Lung (tissue), 12 donors: Measurements from ENCODE around the gene CD82. TPM values are rescaled to one million over a fixed set of nuclear protein-coding genes. Genes with fewer than 3 reads are reported as not detected.
"Not testable (repeated sequence)": the region's sequence is repeated elsewhere in the genome, so short reads cannot be mapped to it uniquely, and the experiment has no call there.

Experiments used
- ATAC-seq: fragments of 200-7000 bp; cut with Tn5 transposase; one replicate; pipeline ENCODE4 v1.9.1; 2020; ENCODE audit warnings: moderate number of reproducible peaks; ENCODE audit not compliant: insufficient read depth, low FRiP score
- DNase-seq, 3 donors: peaks; one replicate each; pipeline ENCODE4 v3.0.0-alpha.2; 2013 to 2017
- H3K27ac ChIP-seq, 2 donors: one replicate each; pipeline ENCODE4 v1.5.1; 2013; ENCODE audit warnings: mild to moderate bottlenecking in 2 of 2, moderate library complexity in 2 of 2, control low read depth in 1 of 2, inconsistent platforms in 1 of 2, low read depth in 1 of 2, low read length in 1 of 2
- H3K27me3 ChIP-seq, 3 donors: one replicate each; pipeline ENCODE4 v1.5.1; 2013; ENCODE audit warnings: low read length in 2 of 3; ENCODE audit not compliant: control insufficient read depth in 3 of 3, insufficient read depth in 3 of 3
- H3K36me3 ChIP-seq, 4 donors: one replicate each; pipeline ENCODE4 v1.5.1; 2013; ENCODE audit warnings: low read length in 4 of 4, mild to moderate bottlenecking in 1 of 4, moderate library complexity in 1 of 4; ENCODE audit not compliant: control insufficient read depth in 4 of 4, insufficient read depth in 4 of 4
- H3K4me1 ChIP-seq, 5 donors: one replicate each; pipeline ENCODE4 v1.5.1; 2013; ENCODE audit warnings: low read length in 5 of 5, mild to moderate bottlenecking in 2 of 5, moderate library complexity in 1 of 5; ENCODE audit not compliant: control insufficient read depth in 5 of 5, insufficient read depth in 5 of 5
- H3K4me3 ChIP-seq: one replicate; pipeline ENCODE4 v1.5.1; 2013; ENCODE audit warnings: mild to moderate bottlenecking, control low read depth, moderate library complexity
- H3K9ac ChIP-seq, 2 donors: one replicate each; pipeline ENCODE4 v1.5.1; 2013; ENCODE audit warnings: low read length in 2 of 2, control low read depth in 1 of 2; ENCODE audit not compliant: insufficient read depth in 1 of 2
- H3K9me3 ChIP-seq, 4 donors: one replicate each; pipeline ENCODE4 v1.5.1; 2013; ENCODE audit warnings: low read length in 3 of 4, mild to moderate bottlenecking in 1 of 4, moderate library complexity in 1 of 4; ENCODE audit not compliant: control insufficient read depth in 4 of 4, insufficient read depth in 3 of 4
- whole genome bisulfite sequencing, 2 donors: extraction: QIAGEN DNeasy Blood & Tissue Kit; methylation state at CpG; one replicate each; pipeline ENCODE4 v1.1.7; 2013; 5-methylcytosine and 5-hydroxymethylcytosine counted together
- polyA plus RNA-seq, 2 donors: library from polyadenylated mRNA; stranded (reverse); fragments of 200-250 nt; gene quantifications; one replicate each; pipeline ENCODE4 v1.2.1, GENCODE V29; 2013
- total RNA-seq, 2 donors: library from RNA; depleted of rRNA in 1 of 2; stranded (reverse); fragments of >200 nt in 1 of 2; gene quantifications; one replicate each; pipeline ENCODE4 v1.2.1, GENCODE V29; 2014 to 2021
- TF ChIP-seq, protein P1 (sequence below): IDR thresholded peaks from 2 replicates; pipeline ENCODE4 v1.5.1; 2012; ENCODE audit warnings: mild to moderate bottlenecking; ENCODE audit errors: control extremely low read depth, extremely low read depth
- donor health status: control.
- donor health status: control.
- donor health status: Bipolar disorder and iron deficiency.
- donor health status: healthy.
- donor health status: DM: yes; HTN: yes; CAD: no.

Gene CD82
- total and polyA plus RNA-seq, 4 donors = 63.3 to 237 (median 190) TPM

DNA sequence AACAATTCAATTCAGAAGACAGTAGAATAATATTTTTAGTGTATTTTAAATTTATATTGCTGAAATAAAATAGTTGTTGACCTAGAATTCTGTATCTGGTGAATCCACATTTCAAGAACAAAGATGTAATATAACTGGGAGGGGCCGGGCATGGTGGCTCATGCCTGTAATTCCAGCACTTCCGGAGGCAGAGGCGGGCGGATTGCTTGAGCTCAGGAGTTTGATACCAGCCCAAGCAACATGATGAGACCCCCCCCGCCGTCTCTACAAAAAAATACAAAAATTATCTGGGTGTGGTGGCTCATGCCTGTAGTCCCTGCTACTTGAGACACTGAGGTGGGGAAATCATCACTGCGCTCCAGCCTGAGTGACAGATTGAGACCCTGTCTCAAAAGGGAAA lies 72.6 kb downstream of the CD82 start:
- WGBS, 2 donors = 62 to 73% methylated on average over 7 of the region's 7 CpGs
- H3K9ac ChIP-seq = no peak overlapping the region

DNA sequence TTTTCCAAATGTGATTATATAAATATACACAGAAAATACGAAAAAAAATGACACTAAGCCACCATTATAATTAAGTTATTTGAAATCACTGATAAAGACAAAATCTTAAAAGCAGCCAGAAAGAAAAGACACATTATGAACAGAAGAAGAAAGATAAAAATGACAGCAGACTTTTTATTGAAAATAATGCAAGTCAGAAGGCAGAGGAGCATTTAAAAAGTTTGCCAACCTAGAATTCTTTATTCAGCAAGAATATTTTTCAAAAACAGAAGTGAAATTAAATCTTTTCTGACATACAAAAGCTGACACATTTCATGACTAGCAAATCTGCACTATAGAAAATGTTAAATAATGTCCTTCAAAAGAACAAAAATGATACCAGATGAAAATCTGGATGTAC lies 77.8 kb downstream of the CD82 start:
- no peaks in the 10 kb centered on the region for H3K27me3 ChIP-seq
- WGBS, 2 donors = 78 to 84% methylated on average over 1 of the region's 1 CpG
- no peak for DNase-seq
- no peak overlapping the region for H3K9ac ChIP-seq
- no peaks in the 10 kb centered on the region for H3K36me3 ChIP-seq
- H3K4me3 ChIP-seq = no peak overlapping the region
- no peak overlapping the region for H3K27ac ChIP-seq
- no peaks in the 10 kb centered on the region for H3K4me1 ChIP-seq
- ATAC-seq = no peak
- TF ChIP-seq, protein P1, sequence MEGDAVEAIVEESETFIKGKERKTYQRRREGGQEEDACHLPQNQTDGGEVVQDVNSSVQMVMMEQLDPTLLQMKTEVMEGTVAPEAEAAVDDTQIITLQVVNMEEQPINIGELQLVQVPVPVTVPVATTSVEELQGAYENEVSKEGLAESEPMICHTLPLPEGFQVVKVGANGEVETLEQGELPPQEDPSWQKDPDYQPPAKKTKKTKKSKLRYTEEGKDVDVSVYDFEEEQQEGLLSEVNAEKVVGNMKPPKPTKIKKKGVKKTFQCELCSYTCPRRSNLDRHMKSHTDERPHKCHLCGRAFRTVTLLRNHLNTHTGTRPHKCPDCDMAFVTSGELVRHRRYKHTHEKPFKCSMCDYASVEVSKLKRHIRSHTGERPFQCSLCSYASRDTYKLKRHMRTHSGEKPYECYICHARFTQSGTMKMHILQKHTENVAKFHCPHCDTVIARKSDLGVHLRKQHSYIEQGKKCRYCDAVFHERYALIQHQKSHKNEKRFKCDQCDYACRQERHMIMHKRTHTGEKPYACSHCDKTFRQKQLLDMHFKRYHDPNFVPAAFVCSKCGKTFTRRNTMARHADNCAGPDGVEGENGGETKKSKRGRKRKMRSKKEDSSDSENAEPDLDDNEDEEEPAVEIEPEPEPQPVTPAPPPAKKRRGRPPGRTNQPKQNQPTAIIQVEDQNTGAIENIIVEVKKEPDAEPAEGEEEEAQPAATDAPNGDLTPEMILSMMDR = no peak
- peaks cover 0 to 12% (median 0%) of the 10 kb centered on the region in 4 donors for H3K9me3 ChIP-seq

More for the DNA sequence above, 72.6 kb downstream of the CD82 start:
- Histone ChIP-seq H3K4me3 (no peak overlapping the region), H3K27ac (no peak overlapping the region), H3K27me3 (peaks cover 0 to 3% (median 0%) of the 10 kb centered on the region in 3 donors), H3K9me3 (peaks cover 0 to 3% (median 0%) of the 10 kb centered on the region in 4 donors), H3K4me1 (peaks cover 5 to 12% (median 6%) of the 10 kb centered on the region in 5 donors), H3K36me3 (no peaks in the 10 kb centered on the region)
- no peak for ATAC-seq
- TF ChIP-seq, protein P1 = no peak
- no peak for DNase-seq

DNA sequence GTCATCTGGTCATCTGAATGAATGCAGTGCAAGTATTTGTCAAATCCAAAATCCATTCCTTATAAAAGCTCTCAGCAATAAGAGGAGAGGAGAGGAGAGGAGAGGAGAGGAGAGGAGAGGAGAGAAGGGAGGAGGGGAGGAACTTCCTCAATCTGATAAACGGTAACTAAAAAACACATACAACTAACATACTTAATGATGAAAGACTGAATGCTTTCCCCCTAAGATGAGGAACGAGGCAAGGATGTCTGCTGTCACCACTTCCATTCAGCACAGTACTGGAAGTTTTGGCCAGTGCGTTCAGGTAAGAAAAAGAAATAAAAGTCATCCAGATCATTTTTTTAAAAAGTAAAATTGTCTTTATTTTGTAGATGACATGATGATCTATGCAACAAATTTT lies 80.4 kb downstream of the CD82 start:
- Histone ChIP-seq H3K4me1 (no peaks in the 10 kb centered on the region), H3K4me3 (no peak overlapping the region), H3K9me3 (peaks cover 0 to 12% (median 0%) of the 10 kb centered on the region in 4 donors), H3K9ac (no peak overlapping the region), H3K36me3 (no peaks in the 10 kb centered on the region), H3K27ac (no peak overlapping the region), H3K27me3 (no peaks in the 10 kb centered on the region)
- 21 to 48% methylated on average over 3 of the region's 3 CpGs for WGBS, 2 donors
- DNase-seq (no peak), ATAC-seq (no peak)
- TF ChIP-seq, protein P1 = no peak

DNA sequence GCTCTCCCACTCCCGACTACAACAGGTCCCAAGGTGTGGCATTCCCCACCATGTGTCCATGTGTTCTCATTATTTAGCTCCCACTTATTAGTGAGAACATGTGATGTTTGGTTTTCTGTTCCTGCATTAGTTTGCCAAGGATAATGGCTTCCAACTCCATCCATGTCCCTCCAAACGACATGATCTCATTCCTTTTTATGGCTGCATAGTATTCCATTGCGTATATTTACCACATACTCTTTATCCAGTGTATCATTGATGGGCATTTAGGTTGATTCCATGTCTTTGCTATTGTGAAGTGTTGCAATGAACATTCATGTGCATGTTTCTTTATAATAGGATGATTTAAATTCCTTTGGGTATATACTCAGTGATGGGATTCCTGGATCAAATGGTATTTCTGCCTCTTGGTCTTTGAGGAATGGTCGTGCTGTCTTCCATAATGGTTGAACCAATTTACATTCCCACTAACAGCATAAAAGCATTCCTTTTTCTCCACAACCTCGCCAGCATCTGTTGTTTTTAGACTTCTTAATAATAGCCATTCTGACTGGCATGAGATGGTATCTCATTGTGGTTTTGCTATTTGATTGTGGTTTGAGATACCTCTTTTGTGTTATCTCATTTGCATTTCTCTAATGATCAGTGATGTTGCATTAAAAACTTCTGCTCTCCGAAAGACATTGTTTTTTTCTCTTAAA lies 81.9 kb downstream of the CD82 start:
- Histone ChIP-seq H3K9me3 (peaks cover 0 to 12% (median 0%) of the 10 kb centered on the region in 4 donors), H3K4me1 (peaks cover 0 to 11% (median 0%) of the 10 kb centered on the region in 5 donors)
- H3K4me3 ChIP-seq, ATAC-seq, H3K27me3 ChIP-seq, H3K9ac ChIP-seq, DNase-seq, H3K36me3 ChIP-seq, H3K27ac ChIP-seq: not testable (repeated sequence)
- 78 to 80% methylated on average over 6 of the region's 6 CpGs for whole genome bisulfite sequencing, 2 donors
